Vagina (tissue), 2 donors: ENCODE data around the gene TENM4.

Source experiments
- POLR2A ChIP-seq, 2 donors: fragments of 450-650 bp; IDR thresholded peaks; one replicate each; pipeline ENCODE4 v1.6.1; 2017; ENCODE audit warnings: antibody characterized with exemption in 2 of 2, mild to moderate bottlenecking in 2 of 2, moderate library complexity in 2 of 2
- TF ChIP-seq, protein P1 (sequence below), 3 experiments: fragments of 450-650 bp in 2 of 3; fragments of 200-600 bp in 1 of 3; sonication (generic) in 1 of 3; IDR thresholded peaks; one replicate each; pipeline ENCODE4 v1.5.1; 2017 to 2019; ENCODE audit warnings: antibody characterized with exemption in 3 of 3, mild to moderate bottlenecking in 2 of 3, moderate library complexity in 2 of 3

DNA sequence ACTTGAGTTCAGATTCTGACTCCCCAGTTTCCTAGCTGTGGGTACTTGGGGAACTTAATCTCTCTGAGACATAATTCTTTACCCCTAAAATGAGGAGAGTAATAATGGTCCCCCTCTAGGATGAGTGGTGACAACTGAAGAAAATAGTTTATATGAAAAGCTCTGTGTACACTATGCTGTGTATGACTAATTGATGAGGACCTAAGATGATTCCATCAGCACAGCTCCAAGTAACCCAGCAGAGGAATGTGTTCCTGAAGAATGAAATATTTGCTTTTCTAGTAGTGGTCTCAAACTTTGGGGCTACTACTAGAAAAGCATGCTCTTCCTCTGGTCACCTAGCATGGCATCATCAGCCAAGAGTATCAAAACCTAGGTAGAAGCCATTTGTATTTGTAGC, 648.9 kb downstream of the TENM4 start:
- TF ChIP-seq, protein P1, sequence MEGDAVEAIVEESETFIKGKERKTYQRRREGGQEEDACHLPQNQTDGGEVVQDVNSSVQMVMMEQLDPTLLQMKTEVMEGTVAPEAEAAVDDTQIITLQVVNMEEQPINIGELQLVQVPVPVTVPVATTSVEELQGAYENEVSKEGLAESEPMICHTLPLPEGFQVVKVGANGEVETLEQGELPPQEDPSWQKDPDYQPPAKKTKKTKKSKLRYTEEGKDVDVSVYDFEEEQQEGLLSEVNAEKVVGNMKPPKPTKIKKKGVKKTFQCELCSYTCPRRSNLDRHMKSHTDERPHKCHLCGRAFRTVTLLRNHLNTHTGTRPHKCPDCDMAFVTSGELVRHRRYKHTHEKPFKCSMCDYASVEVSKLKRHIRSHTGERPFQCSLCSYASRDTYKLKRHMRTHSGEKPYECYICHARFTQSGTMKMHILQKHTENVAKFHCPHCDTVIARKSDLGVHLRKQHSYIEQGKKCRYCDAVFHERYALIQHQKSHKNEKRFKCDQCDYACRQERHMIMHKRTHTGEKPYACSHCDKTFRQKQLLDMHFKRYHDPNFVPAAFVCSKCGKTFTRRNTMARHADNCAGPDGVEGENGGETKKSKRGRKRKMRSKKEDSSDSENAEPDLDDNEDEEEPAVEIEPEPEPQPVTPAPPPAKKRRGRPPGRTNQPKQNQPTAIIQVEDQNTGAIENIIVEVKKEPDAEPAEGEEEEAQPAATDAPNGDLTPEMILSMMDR (IDR thresholded peaks at IDR 0.05), result no peak
- no peak for TF ChIP-seq POLR2A (IDR thresholded peaks at IDR 0.05)
